K562 treated with DMSO at 1 percent for 4 hours (cell line): ENCODE results near the gene TJP3. TPM values are rescaled to one million over a fixed set of nuclear protein-coding genes. Genes with fewer than 3 reads are reported as not detected.

Experiments used
- total RNA-seq: library from RNA; unstranded; fragments of 300-600 nt; gene quantifications from 2 replicates; pipeline ENCODE4 v1.2.3, GENCODE V29; 2022; ENCODE audit not compliant: insufficient read depth

Gene TJP3
- total RNA-seq: 4.9 and 6.5 TPM in 2 replicates

GRCh38 chr19:3708207-3708931 is at the start of gene TJP3:
Gene TJP3 (plus strand): TSS chr19:3708384. CDS start chr19:3728433, 20,049 bp downstream.

GRCh38 chr19:3700242-3701032 is 7.7 kb upstream of the TJP3 start, which contains the start of gene PIP5K1C:
Gene PIP5K1C (minus strand): TSS chr19:3700468. CDS start chr19:3700390, 78 bp downstream.

GRCh38 chr19:3761382-3762129 is 53.4 kb downstream of the TJP3 start, which contains the start of gene APBA3:
Gene APBA3 (minus strand): TSS chr19:3761692. CDS start chr19:3760264, 1,428 bp downstream.

GRCh38 chr19:3762501-3763459 is 54.6 kb downstream of the TJP3 start, which contains the start of gene MRPL54:
Gene MRPL54 (plus strand): TSS chr19:3762682. CDS start chr19:3762701, 19 bp downstream.

GRCh38 chr19:3771906-3772455 is 63.8 kb downstream of the TJP3 start, which contains the start of gene RAX2:
Gene RAX2 (minus strand): TSS chr19:3772228. CDS start chr19:3771742, 486 bp downstream.

GRCh38 chr19:3785938-3786824 is 78.0 kb downstream of the TJP3 start, which contains the start of gene MATK:
Gene MATK (minus strand): TSS chr19:3786381. CDS start chr19:3785135, 1,246 bp downstream.

Other genes with a start within 250 kb of the TJP3 start
- gene SMIM24, start 227.9 kb upstream of the TJP3 start, total RNA-seq: 3.9 TPM in 1 of 2 replicates, not detected in the other
- gene SMIM44, start 224.9 kb upstream of the TJP3 start, total RNA-seq: not detected in 2 replicates
- 30.2 and 36.7 TPM in 2 replicates for gene DOHH, start 207.7 kb upstream of the TJP3 start, total RNA-seq
- gene FZR1, start 202.1 kb upstream of the TJP3 start, total RNA-seq: 25.3 and 28.9 TPM in 2 replicates
- gene TEKTIP1, start 169.2 kb upstream of the TJP3 start, total RNA-seq: 1.8 TPM in 1 of 2 replicates, not detected in the other
- 103 and 121 TPM in 2 replicates for gene MFSD12, start 150.8 kb upstream of the TJP3 start, total RNA-seq
- 203 and 207 TPM in 2 replicates for gene HMG20B, start 135.4 kb upstream of the TJP3 start, total RNA-seq
- 7.8 and 8.1 TPM in 2 replicates for gene GIPC3, start 122.9 kb upstream of the TJP3 start, total RNA-seq
- gene TBXA2R, start 101.5 kb upstream of the TJP3 start, total RNA-seq: 5.1 and 5.5 TPM in 2 replicates
- 36.4 and 36.5 TPM in 2 replicates for gene CACTIN, start 81.6 kb upstream of the TJP3 start, total RNA-seq
- gene PIP5K1C, start 7.9 kb upstream of the TJP3 start, total RNA-seq: 25.7 and 37.2 TPM in 2 replicates
- 18.8 and 27.4 TPM in 2 replicates for gene APBA3, start 53.3 kb downstream of the TJP3 start, total RNA-seq
- 50.3 and 83.7 TPM in 2 replicates for gene MRPL54, start 54.3 kb downstream of the TJP3 start, total RNA-seq
- not detected in 2 replicates for gene RAX2, start 63.8 kb downstream of the TJP3 start, total RNA-seq
- 14.1 and 23.3 TPM in 2 replicates for gene MATK, start 78.0 kb downstream of the TJP3 start, total RNA-seq
- gene ZFR2, start 160.7 kb downstream of the TJP3 start, total RNA-seq: not detected in 2 replicates
- not detected in 2 replicates for gene ATCAY, start 172.3 kb downstream of the TJP3 start, total RNA-seq
- gene NMRK2, start 224.7 kb downstream of the TJP3 start, total RNA-seq: not detected in 2 replicates